Esophagus muscularis mucosa (tissue), 4 donors: Measurements from ENCODE around the gene KIF21A. TPM values are rescaled to one million over a fixed set of nuclear protein-coding genes. Genes with fewer than 3 reads are reported as not detected.

Experiments used
- DNase-seq: peaks from one replicate; pipeline ENCODE4 v3.0.0-alpha.2; 2017; ENCODE audit errors: extremely low spot score
- H3K27ac ChIP-seq, 4 donors: fragments of 200-600 bp; sonication (generic); replicated peaks in 1 of 4; 1 replicate in 3 of 4; 2 replicates in 1 of 4; pipeline ENCODE4 v1.5.1; 2016 to 2019; ENCODE audit warnings: mild to moderate bottlenecking in 1 of 4
- H3K27me3 ChIP-seq, 4 donors: fragments of 200-600 bp; sonication (generic); one replicate each; pipeline versions ENCODE4 v1.5.1 to v1.6.0; 2016 to 2019
- H3K36me3 ChIP-seq, 4 donors: fragments of 200-600 bp; sonication (generic); one replicate each; pipeline ENCODE4 v1.5.1; 2016 to 2019
- H3K4me1 ChIP-seq, 4 donors: fragments of 200-600 bp; sonication (generic); one replicate each; pipeline ENCODE4 v1.5.1; 2016 to 2019
- H3K4me3 ChIP-seq, 4 donors: fragments of 200-600 bp; sonication (generic); 1 replicate in 2 of 4; 2 replicates in 2 of 4; pipeline ENCODE4 v1.5.1; 2016 to 2019; ENCODE audit warnings: mild to moderate bottlenecking in 4 of 4, moderate library complexity in 1 of 4
- H3K9me3 ChIP-seq, 4 donors: fragments of 200-600 bp; sonication (generic); 1 replicate in 3 of 4; 2 replicates in 1 of 4; pipeline ENCODE4 v1.5.1; 2016 to 2019
- EP300 ChIP-seq: sonication (generic); formaldehyde crosslinking; IDR thresholded peaks from one replicate; pipeline ENCODE4 v1.6.1; 2017; ENCODE audit warnings: antibody characterized with exemption
- POLR2A ChIP-seq: fragments of 450-650 bp; IDR thresholded peaks from one replicate; pipeline ENCODE4 v1.6.1; 2017; ENCODE audit warnings: antibody characterized with exemption, moderate library complexity, mild to moderate bottlenecking, low read depth
- POLR2AphosphoS5 ChIP-seq, 2 donors: sonication (generic); formaldehyde crosslinking; IDR thresholded peaks; one replicate each; pipeline ENCODE4 v1.6.1; 2017; ENCODE audit warnings: antibody characterized with exemption in 2 of 2
- WGBS: methylation state at CpG from one replicate; pipeline ENCODE4 v1.1.5; 2018; 5-methylcytosine and 5-hydroxymethylcytosine counted together
- intact Hi-C: fragments of 100-400 bp; cut with DNase I; formaldehyde crosslinking; loops from one replicate; pipeline ENCODE4 v1.15.1; 2023
- total RNA-seq, 4 donors: library from RNA; depleted of rRNA; stranded (reverse); fragments of >200 nt; gene quantifications; one replicate each; pipeline versions ENCODE4 v1.1.0 to v1.2.1, GENCODE V29; 2016
- TF ChIP-seq, protein P1 (sequence below), 3 experiments: fragments of 200-600 bp in 2 of 3; fragments of 450-650 bp in 1 of 3; sonication (generic) in 2 of 3; IDR thresholded peaks; one replicate each; pipeline ENCODE4 v1.5.1; 2017 to 2019; ENCODE audit warnings: antibody characterized with exemption in 3 of 3, mild to moderate bottlenecking in 2 of 3, moderate library complexity in 1 of 3

Gene KIF21A
- total RNA-seq, 4 donors from 2014 or later: 9.3 to 17.4 (median 11.1) TPM

DNA sequence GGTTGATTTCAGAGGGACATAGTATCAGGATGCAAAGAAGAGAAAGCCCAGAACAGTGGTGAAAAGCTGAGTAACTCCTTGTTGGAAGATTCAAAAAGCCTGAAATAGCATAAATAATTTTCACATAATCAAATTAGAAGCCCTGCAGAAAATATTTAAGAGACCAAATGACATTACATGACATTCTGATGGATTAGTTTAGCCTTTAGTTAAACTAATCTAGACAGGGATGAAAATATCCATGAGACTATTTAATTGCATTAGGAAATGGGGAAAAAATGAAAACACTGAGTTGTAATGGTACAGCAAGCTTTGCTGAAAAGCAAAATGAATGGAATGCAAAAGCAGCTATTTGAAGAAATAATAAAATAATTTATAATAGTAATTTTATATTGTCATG, 91.8 kb downstream of the KIF21A start:
- Histone ChIP-seq H3K9me3 (no peaks in the 10 kb centered on the region), H3K4me1 (no peaks in the 10 kb centered on the region), H3K27me3 (no peaks in the 10 kb centered on the region), H3K4me3 (no peak overlapping the region), H3K27ac (no peak overlapping the region), H3K36me3 (peaks cover 0 to 4% (median 1%) of the 10 kb centered on the region in 4 donors)
- intact Hi-C loops: no loop called here
- TF ChIP-seq POLR2AphosphoS5 (IDR thresholded peaks at IDR 0.05) (no peak), EP300 (no peak), POLR2A (no peak)
- TF ChIP-seq, protein P1, sequence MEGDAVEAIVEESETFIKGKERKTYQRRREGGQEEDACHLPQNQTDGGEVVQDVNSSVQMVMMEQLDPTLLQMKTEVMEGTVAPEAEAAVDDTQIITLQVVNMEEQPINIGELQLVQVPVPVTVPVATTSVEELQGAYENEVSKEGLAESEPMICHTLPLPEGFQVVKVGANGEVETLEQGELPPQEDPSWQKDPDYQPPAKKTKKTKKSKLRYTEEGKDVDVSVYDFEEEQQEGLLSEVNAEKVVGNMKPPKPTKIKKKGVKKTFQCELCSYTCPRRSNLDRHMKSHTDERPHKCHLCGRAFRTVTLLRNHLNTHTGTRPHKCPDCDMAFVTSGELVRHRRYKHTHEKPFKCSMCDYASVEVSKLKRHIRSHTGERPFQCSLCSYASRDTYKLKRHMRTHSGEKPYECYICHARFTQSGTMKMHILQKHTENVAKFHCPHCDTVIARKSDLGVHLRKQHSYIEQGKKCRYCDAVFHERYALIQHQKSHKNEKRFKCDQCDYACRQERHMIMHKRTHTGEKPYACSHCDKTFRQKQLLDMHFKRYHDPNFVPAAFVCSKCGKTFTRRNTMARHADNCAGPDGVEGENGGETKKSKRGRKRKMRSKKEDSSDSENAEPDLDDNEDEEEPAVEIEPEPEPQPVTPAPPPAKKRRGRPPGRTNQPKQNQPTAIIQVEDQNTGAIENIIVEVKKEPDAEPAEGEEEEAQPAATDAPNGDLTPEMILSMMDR (IDR thresholded peaks at IDR 0.05): no peak
- DNase-seq: no peak

DNA sequence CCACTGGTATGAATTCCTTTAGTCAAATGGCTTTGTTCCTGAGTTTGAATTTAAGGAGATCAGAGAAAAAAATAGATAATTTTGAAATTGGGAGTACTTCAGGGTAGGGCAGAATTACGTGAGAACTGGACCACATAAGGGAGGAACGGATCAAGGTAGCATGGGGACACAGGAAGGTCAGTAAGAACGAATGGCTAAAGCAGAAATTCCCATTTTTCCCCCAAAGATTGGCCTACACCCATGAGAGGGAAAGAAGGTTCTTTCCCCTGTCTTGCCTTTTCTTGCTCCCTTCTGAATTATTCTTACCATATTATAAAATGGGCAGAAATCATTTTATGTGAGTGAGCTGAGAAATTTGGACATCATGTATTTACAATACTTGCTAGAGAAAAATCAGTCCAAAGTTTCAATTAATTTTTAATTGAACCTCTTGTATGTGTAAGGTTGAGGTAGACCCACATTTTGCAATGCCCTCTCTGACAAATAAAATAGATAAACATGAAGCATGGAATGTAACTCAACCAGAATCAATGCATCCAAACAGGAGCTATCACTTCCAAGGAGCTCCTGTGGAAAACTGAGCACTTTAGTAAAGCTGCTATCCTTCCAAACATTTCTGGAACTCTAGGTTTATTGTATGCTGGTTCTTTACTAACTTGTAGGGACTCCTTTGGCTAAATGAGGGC, 93.8 kb downstream of the KIF21A start:
- H3K4me1 ChIP-seq: no peaks in the 10 kb centered on the region
- no peaks in the 10 kb centered on the region for H3K9me3 ChIP-seq
- no peaks in the 10 kb centered on the region for H3K27me3 ChIP-seq
- no peak for DNase-seq
- no peak for TF ChIP-seq POLR2AphosphoS5 (IDR thresholded peaks at IDR 0.05)
- no peak for TF ChIP-seq POLR2A
- TF ChIP-seq, protein P1 (IDR thresholded peaks at IDR 0.05): no peak
- no peak for TF ChIP-seq EP300
- H3K27ac ChIP-seq: no peak overlapping the region
- 92% methylated on average over 3 of the region's 3 CpGs for whole genome bisulfite sequencing
- H3K36me3 ChIP-seq: no peaks in the 10 kb centered on the region
- intact Hi-C loops: no loop called here
- no peak overlapping the region for H3K4me3 ChIP-seq

DNA sequence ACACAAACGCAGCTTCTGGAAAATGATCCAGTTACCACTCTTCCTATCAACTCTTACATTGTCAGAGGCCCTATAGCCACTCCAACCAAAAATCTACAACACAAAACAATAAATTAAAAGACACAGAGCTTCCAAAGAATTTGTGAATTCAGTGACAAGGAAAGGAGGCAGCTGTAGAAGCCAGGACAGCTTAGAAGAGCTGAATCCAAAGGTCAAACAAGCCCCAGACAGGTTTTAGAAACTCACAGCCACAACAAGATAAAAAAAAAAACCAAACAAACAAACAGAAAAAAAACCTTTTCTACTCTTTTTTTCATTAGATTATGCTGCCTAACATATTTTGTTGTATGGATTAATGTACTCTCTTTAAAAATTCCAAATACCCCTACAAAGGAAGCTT, 94.4 kb downstream of the KIF21A start:
- H3K36me3 ChIP-seq: no peaks in the 10 kb centered on the region
- H3K27me3 ChIP-seq: no peaks in the 10 kb centered on the region
- intact Hi-C loops: no loop called here
- H3K4me1 ChIP-seq: no peaks in the 10 kb centered on the region
- no peak for DNase-seq
- TF ChIP-seq EP300: no peak
- H3K4me3 ChIP-seq: no peak overlapping the region
- H3K27ac ChIP-seq: no peak overlapping the region
- H3K9me3 ChIP-seq: no peaks in the 10 kb centered on the region
- WGBS: 83% methylated on average over 1 of the region's 1 CpG

DNA sequence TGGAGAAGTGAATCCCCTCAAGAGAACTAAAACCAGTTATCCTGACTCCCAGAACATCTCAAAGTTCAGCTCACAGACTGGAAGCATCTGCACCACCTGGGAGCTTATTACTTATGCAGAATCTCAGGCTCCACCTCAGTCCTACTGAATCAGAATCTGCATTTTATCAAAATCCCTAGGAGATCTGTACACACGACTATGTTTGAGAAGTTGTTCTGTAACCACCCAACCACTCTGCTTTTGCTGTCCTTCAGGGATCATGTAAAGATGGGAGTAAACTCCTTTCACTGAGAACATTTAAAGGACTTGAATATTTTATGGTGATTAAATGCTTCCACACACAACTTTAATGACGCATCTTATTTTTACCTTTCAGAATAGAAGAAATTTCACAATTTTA, 98.0 kb downstream of the KIF21A start:
- intact Hi-C loops: no loop called here
- DNase-seq: no peak
- WGBS: 94% methylated on average over 2 of the region's 2 CpGs
- no peak overlapping the region for H3K27ac ChIP-seq
- H3K9me3 ChIP-seq: no peaks in the 10 kb centered on the region
- no peaks in the 10 kb centered on the region for H3K27me3 ChIP-seq
- TF ChIP-seq, protein P1 (IDR thresholded peaks at IDR 0.05): no peak
- TF ChIP-seq POLR2A (no peak), POLR2AphosphoS5 (IDR thresholded peaks at IDR 0.05) (no peak), EP300 (no peak)
- H3K36me3 ChIP-seq: peaks cover 3 to 4% (median 3%) of the 10 kb centered on the region in 4 donors
- no peak overlapping the region for H3K4me3 ChIP-seq
- no peaks in the 10 kb centered on the region for H3K4me1 ChIP-seq

DNA sequence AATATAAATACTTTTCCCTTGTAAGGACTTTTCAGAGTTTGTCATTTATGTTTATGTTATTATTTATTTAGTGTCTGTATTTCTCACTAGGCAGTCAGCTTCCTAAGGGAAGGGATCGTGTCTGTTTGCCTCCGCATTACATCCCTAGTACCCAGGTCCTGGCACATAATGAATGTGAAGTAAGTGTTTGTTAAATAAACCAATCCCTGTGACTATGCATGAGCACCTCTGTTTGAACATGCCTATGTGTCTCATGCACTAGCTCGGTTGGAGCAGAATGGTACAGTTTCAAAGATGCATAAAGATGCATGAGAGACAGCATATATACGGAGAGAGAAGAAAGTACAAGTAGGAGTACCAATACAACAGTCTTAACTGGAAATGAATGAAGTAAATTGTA, 99.3 kb downstream of the KIF21A start:
- 93% methylated on average over 4 of the region's 4 CpGs for WGBS
- TF ChIP-seq, protein P1 (IDR thresholded peaks at IDR 0.05): no peak
- TF ChIP-seq EP300 (no peak), POLR2AphosphoS5 (IDR thresholded peaks at IDR 0.05) (no peak), POLR2A (no peak)
- Histone ChIP-seq H3K36me3 (peaks cover 3 to 11% (median 5%) of the 10 kb centered on the region in 4 donors), H3K4me1 (no peaks in the 10 kb centered on the region), H3K9me3 (no peaks in the 10 kb centered on the region), H3K27me3 (no peaks in the 10 kb centered on the region), H3K4me3 (no peak overlapping the region), H3K27ac (no peak overlapping the region)
- intact Hi-C loops: no loop called here
- no peak for DNase-seq
